GM18870 (cell line): Measurements from ENCODE around the gene FSD1L.
"Not testable (repeated sequence)": the region's sequence is repeated elsewhere in the genome, so short reads cannot be mapped to it uniquely, and the experiment has no call there.

Experiments used
- ATAC-seq: cut with Tn5 transposase; IDR thresholded peaks from one replicate; pipeline ENCODE4 v1.9.1; 2021; ENCODE audit warnings: moderate library complexity; ENCODE audit not compliant: unreplicated experiment

Gene FSD1L

DNA sequence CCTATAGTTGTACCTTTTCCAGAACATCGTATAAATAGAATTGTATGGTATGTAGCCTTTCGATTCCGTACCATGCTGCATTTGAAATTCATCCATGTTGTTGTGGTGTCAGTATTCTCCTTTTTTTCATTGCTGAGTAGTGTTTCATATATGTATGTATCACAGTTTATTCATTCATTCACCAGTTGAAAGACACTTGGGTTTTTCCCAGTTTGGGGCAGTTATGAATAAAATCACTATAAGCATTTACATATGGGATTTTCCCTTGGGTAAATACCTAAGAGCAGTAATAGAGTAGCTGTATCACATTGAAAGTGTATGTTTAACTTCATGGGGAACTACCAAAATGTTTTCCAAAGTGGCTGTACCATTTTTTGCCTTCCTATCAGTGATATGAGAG, 94.0 kb downstream of the FSD1L start:
- ATAC-seq, result peak; percentile 97

DNA sequence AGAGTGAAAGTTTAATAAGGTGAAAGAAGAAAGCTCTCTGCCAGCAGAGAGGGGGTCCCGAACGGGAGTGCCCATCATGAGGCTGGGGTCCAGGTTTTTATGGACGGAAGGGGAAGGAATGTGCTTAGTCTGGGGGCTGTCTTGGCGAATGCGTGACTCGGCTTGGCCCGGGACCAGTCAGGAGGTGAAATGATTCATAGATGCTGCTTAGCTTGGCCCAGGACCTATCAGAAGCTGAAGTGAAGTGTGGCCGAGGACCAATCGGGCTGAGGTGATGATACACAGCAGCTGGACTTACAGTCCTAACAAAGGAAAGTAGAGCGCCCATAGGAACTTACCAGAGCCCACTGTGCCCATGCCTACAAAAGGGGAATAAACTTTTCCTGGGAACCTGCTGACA, 106.2 kb downstream of the FSD1L start:
- no peak for ATAC-seq

DNA sequence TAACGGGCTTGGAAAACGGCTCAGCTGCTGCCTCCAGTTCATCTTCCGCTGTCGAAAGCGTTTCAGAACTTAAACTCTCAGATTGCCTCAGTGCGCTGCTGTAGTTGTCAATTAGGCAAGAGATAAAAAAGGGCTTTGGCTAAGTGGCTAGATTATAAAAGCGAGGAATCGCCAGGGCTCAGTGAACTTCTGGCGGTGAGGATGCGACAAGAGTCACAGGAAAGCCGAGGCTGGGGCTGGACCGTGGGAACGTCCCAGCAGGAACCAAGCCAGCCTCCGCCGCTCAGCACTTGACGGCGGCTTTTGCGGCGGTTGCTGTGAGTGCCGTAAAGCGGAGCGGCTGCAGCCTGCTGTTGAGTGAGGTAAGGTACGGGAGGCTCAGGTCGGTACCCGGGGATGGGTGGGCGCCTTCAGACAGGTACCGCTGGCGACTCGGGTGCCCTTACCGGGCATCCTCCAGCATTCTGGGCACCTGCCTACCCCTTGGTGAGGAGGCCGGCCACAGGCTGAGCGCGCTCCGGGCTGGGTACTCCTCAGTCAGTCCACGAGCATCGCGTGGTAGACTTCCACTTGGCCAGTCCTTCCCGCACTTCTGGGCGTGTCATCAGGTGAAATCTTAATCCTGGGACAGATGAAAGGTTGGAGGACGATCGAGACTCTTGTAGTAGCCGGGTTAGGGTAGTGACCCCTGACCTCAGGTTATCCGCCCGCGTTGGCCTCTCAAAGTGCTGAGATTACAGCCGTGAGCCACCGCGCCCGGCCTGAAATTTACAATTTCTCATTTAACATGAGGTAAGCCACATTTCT, 110.2 kb downstream of the FSD1L start, which contains the start of gene FKTN:
FKTN (plus strand) TSS at position 328 of the 807 bp plus-strand sequence. CDS start 16,902 bp downstream, outside the sequence.
- ATAC-seq, result peak; percentile 82

DNA sequence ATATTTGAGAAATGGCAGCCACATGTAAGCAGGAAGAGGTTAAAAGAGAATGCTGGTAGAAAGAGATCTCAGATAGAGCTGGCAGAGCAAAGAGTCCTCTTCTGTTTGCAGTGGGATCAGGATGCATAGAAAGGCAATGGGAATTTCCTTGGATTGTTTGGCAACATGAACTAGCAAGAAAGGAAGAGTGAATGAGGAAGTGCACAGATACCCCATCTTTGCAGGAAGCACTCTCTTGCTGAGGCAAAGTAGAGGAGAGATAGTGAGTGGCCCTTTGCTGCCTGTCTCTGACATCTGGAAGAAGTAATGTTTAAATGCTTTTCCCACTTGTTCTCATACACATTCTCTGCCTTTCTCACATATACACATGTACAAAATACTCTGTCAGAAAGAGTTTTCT, 124.6 kb downstream of the FSD1L start:
- ATAC-seq, result no peak

DNA sequence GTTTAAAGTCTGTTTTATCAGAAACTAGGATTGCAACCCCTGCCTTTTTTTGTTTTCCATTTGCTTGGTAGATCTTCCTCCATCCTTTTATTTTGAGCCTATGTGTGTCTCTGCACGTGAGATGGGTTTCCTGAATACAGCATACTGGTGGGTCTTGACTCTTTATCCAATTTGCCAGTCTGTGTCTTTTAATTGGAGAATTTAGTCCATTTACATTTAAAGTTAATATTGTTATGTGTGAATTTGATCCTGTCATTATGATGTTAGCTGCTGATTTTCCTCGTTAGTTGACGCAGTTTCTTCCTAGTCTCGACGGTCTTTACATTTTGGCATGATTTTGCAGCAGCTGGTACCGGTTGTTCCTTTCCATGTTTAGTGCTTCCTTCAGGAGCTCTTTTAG, 132.1 kb downstream of the FSD1L start:
- not testable (repeated sequence) for ATAC-seq

DNA sequence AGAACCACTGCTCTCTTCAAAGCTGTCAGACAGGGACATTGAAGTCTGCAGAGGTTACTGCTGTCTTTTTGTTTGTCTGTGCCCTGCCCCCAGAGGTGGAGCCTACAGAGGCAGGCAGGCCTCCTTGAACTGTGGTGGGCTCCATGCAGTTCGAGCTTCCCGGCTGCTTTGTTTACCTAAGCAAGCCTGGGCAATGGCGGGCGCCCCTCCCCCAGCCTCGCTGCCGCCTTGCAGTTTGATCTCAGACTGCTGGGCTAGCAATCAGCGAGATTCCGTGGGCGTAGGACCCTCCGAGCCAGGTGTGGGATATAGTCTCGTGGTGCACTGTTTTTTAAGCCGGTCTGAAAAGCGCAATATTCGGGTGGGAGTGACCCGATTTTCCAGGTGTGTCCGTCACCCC, 133.7 kb downstream of the FSD1L start:
- not testable (repeated sequence) for ATAC-seq

DNA sequence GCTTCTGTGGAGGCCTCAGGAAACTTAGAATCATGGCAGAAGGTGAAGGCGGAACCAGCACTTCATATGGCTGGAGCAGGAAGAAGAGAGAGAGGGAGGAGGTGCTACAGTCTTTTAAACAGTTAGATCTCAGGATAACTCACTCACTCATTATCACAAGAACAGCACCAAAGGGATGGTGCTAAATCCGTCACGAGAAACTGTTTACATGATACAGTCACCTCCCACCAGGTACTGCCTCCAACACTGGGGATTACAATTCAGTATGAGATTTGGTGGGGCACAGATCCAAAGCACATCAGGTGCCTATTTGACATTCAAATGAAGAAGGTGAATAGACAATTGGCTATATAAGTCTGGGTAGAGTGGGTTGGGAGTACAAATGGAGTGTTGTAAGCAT, 145.3 kb downstream of the FSD1L start:
- no peak for ATAC-seq
